HG02981 (cell line): ENCODE data around the gene EVC.
"Not testable (repeated sequence)": the region's sequence is repeated elsewhere in the genome, so short reads cannot be mapped to it uniquely, and the experiment has no call there.

Experiments used
- ATAC-seq: cut with Tn5 transposase; IDR thresholded peaks from one replicate; pipeline ENCODE4 v1.9.1; 2021; ENCODE audit warnings: mild to moderate bottlenecking, moderate library complexity; ENCODE audit not compliant: unreplicated experiment

The EVC gene

GRCh38 chr4:5809216-5809776 lies 98.3 kb downstream of the EVC start:
- no peak for ATAC-seq

DNA sequence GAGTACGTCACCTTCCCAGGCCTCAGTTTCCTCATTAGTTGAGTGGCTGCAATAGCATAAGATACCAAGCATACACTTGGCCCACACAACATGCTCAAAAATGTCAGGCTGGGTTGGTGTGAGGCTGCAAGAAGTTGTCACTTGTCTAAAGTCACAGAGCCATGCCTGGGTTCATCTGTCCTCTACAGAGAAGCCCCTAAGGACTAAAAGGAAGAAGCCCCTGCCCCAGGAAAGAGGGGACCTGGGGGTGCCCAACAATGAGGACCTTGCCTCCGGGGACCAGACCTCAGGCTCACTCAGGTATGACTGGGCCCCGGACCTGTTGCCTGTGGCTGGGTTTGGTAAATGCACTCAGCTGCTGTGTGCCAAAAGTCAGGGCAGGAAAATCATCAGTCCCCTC lies 99.2 kb downstream of the EVC start:
- no peak for ATAC-seq

DNA sequence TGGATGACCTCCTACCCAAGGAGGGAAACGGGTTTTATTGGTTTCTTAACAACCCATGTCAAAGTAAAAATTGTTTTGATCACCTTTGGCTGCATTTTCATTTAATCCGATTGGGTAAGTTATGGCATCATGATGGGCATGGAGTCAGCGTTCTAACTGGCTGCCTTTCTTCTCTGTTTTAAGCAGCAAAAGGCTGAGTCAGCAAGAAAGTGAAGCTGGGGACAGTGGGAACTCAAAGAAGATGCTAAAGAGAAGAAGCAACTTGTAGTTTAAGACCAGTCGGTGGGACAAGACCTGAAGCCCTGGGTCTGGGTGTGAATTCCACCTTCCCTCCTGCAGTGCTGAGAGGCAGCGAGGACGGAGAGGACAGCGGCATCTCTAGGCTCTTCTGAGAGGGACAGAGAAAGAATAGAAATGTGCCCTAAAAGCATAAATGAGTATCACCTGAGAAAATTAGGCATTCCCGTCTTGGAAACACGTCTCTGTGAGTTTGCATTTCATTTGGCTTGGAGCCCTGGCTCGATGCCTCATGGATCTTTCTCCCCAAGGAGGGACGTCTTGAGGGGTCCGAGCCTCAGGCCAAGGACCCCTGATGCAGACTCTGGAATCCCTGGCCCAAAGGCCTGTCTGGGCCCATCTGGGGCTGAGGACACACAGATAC lies 99.9 kb downstream of the EVC start:
- ATAC-seq, result no peak

- ATAC-seq, result not testable (repeated sequence)
Observed at GRCh38 chr4:5812057-5812456, 101.1 kb downstream of the EVC start.

- no peak for ATAC-seq
Observed at GRCh38 chr4:5812506-5813229, 101.7 kb downstream of the EVC start.

GRCh38 chr4:5813882-5814255 lies 102.9 kb downstream of the EVC start:
- ATAC-seq, result no peak

- ATAC-seq, result no peak
Observed at GRCh38 chr4:5814421-5814820, 103.4 kb downstream of the EVC start.

DNA sequence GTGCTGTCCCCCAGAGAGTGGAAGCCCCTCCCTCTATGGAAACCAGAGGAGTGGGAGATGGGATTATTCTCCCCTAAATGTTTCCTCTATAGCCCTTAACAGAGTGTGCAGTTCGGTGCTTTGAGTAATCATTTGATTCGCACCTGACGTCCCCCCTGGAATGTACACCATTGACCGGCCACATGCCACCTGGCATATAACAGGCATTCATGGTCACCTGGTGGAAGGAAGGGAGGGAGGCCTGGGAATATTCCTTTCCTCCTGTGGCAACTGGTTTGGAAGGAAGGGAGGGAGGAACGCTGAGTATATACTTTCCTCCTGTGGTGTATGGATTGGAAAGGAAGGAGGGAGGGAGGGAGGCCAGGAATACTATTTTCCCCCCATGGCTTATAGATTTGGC lies 104.6 kb downstream of the EVC start:
- no peak for ATAC-seq

GRCh38 chr4:5816101-5816500 lies 105.1 kb downstream of the EVC start:
- no peak for ATAC-seq

- ATAC-seq, result no peak
Observed at GRCh38 chr4:5816851-5817375, 105.9 kb downstream of the EVC start.

GRCh38 chr4:5821665-5822358 lies 110.8 kb downstream of the EVC start:
- no peak for ATAC-seq

- ATAC-seq, result no peak
Observed at GRCh38 chr4:5822619-5823018, 111.6 kb downstream of the EVC start.

GRCh38 chr4:5823542-5824211 lies 112.7 kb downstream of the EVC start:
- ATAC-seq, result no peak

DNA sequence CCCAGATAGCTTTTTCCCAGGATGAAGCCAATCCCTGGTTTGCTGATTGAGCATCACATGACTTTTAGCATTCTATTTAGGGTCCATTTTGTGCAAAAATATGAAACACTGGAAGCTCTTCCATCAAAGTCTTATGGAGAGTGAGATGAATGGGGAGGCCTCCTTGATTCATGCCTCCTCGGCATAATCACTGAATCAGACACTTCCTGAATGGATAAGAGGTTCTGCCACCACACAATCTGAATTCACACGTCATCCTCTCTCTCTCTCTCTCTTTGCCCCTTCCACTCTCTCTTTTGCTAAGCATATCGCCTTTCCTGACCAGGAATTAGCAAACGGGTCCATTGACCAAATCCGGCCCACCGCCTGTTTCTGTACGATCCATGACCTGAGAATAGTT lies 113.2 kb downstream of the EVC start:
- no peak for ATAC-seq

GRCh38 chr4:5824635-5825034 lies 113.6 kb downstream of the EVC start:
- no peak for ATAC-seq

DNA sequence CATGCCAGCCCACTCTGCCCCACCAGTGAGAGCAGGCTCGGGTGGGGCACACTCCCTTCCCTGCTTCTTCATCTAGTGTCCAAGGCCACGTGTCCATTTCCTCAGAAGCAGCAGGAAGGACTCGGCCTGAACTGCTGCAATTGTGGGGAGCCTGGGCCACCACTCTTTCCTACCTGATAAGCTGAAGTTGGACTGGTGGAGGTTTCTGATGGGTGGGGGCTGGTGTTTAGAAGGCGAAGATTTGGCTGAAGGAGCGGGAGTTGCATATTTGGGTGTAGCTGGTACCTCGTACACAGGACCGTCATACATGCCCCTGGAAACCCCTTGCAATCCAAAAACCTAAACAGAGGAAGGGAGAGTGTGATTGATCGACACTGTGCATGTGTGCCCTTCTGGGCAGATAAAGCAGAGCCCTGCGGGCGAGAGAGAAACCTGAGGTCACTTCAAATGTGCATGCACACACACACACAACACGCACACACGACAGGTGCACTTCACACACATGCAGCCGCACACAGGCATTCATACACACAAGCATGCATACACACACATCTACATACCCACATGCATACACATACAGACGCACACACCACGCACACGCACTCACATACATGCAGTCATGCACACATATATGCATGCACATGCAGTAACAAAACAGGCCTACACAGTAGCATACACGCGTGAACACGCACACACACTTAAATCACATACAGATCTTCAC lies 114.5 kb downstream of the EVC start:
- ATAC-seq, result no peak

- ATAC-seq, result no peak
Observed at GRCh38 chr4:5826437-5827107, 115.6 kb downstream of the EVC start.

GRCh38 chr4:5827108-5828004 lies 116.4 kb downstream of the EVC start:
- no peak for ATAC-seq

- ATAC-seq, result no peak
Observed at GRCh38 chr4:5828005-5828391, 117.0 kb downstream of the EVC start.
